ENCODE results near the gene KIAA1328. TPM values are rescaled to one million over a fixed set of nuclear protein-coding genes. Genes with fewer than 3 reads are reported as not detected.
A peak's percentile ranks its signal among the peaks of the same experiment; 100 is the strongest.

KIAA1328 gene
- total RNA-seq, 1 donor from 2014 or later = 17.8 TPM

GRCh38 chr18:36831139-36831538, 2.2 kb downstream of the KIAA1328 start:
- ATAC-seq (no peak), DNase-seq (no peak)
- H3K4me3 ChIP-seq = no peak overlapping the region
- intact Hi-C loops (cut with DNase I) = no loop called here
- no peaks in the 10 kb centered on the region for H3K27me3 ChIP-seq (ENCODE audit: low read depth)
- no peak overlapping the region for H3K27ac ChIP-seq
- TF ChIP-seq CTCF (IDR thresholded peaks at IDR 0.05) = no peak
- peaks cover 11% of the 10 kb centered on the region for H3K36me3 ChIP-seq
- peaks cover 23% of the 10 kb centered on the region for H3K4me1 ChIP-seq
- no peaks in the 10 kb centered on the region for H3K9me3 ChIP-seq

- H3K9me3 ChIP-seq = no peaks in the 10 kb centered on the region
- H3K27ac ChIP-seq = no peak overlapping the region
- H3K36me3 ChIP-seq = peaks cover 16% of the 10 kb centered on the region
- DNase-seq = no peak
- no peaks in the 10 kb centered on the region for H3K27me3 ChIP-seq (ENCODE audit: low read depth)
- H3K4me3 ChIP-seq = no peak overlapping the region
- peaks cover 13% of the 10 kb centered on the region for H3K4me1 ChIP-seq
- intact Hi-C loops (cut with DNase I) = no loop called here
- ATAC-seq = no peak
- TF ChIP-seq CTCF (IDR thresholded peaks at IDR 0.05) = no peak
Measured at GRCh38 chr18:36833120-36833519, 4.2 kb downstream of the KIAA1328 start.

GRCh38 chr18:36835927-36836326, 7.0 kb downstream of the KIAA1328 start:
- no peak for DNase-seq
- Histone ChIP-seq H3K27me3 (ENCODE audit: low read depth) (no peaks in the 10 kb centered on the region), H3K36me3 (peaks cover 16% of the 10 kb centered on the region), H3K4me1 (no peaks in the 10 kb centered on the region), H3K4me3 (no peak overlapping the region), H3K27ac (no peak overlapping the region), H3K9me3 (no peaks in the 10 kb centered on the region)
- intact Hi-C loops (cut with DNase I) = no loop called here
- TF ChIP-seq CTCF (IDR thresholded peaks at IDR 0.05) = no peak
- no peak for ATAC-seq

GRCh38 chr18:36839835-36840234, 10.9 kb downstream of the KIAA1328 start:
- intact Hi-C loops (cut with DNase I) = no loop called here
- peak; percentile 51 to 72 for ATAC-seq

GRCh38 chr18:36843199-36843598, 14.3 kb downstream of the KIAA1328 start:
- peak in 1 of 2 donors; percentile 48 for ATAC-seq
- Histone ChIP-seq H3K27ac (peak overlapping the region; percentile 4), H3K27me3 (ENCODE audit: low read depth) (no peaks in the 10 kb centered on the region)

More at GRCh38 chr18:36839835-36840234, 10.9 kb downstream of the KIAA1328 start:
- Histone ChIP-seq H3K4me3 (no peak overlapping the region), H3K27me3 (ENCODE audit: low read depth) (no peaks in the 10 kb centered on the region), H3K27ac (no peak overlapping the region), H3K9me3 (no peaks in the 10 kb centered on the region), H3K36me3 (peaks cover 16% of the 10 kb centered on the region), H3K4me1 (no peaks in the 10 kb centered on the region)
- no peak for TF ChIP-seq CTCF (IDR thresholded peaks at IDR 0.05)
- no peak for DNase-seq

More at GRCh38 chr18:36843199-36843598, 14.3 kb downstream of the KIAA1328 start:
- Histone ChIP-seq H3K36me3 (no peaks in the 10 kb centered on the region), H3K9me3 (no peaks in the 10 kb centered on the region), H3K4me3 (no peak overlapping the region), H3K4me1 (no peaks in the 10 kb centered on the region)
- TF ChIP-seq CTCF (IDR thresholded peaks at IDR 0.05) = no peak
- DNase-seq = no peak
- intact Hi-C loops (cut with DNase I) = no loop called here
